ENCODE data around the gene PTCRA.
A peak's percentile ranks its signal among the peaks of the same experiment; 100 is the strongest.
"Not testable (repeated sequence)": the region's sequence is repeated elsewhere in the genome, so short reads cannot be mapped to it uniquely, and the experiment has no call there.

PTCRA gene, protein sequence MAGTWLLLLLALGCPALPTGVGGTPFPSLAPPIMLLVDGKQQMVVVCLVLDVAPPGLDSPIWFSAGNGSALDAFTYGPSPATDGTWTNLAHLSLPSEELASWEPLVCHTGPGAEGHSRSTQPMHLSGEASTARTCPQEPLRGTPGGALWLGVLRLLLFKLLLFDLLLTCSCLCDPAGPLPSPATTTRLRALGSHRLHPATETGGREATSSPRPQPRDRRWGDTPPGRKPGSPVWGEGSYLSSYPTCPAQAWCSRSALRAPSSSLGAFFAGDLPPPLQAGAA

GRCh38 chr6:42915732-42916131, at the start of gene PTCRA:
TSS of gene PTCRA (plus strand) at chr6:42916053. CDS start at chr6:42916070, 17 bp downstream.
- no peak for DNase-seq

DNA sequence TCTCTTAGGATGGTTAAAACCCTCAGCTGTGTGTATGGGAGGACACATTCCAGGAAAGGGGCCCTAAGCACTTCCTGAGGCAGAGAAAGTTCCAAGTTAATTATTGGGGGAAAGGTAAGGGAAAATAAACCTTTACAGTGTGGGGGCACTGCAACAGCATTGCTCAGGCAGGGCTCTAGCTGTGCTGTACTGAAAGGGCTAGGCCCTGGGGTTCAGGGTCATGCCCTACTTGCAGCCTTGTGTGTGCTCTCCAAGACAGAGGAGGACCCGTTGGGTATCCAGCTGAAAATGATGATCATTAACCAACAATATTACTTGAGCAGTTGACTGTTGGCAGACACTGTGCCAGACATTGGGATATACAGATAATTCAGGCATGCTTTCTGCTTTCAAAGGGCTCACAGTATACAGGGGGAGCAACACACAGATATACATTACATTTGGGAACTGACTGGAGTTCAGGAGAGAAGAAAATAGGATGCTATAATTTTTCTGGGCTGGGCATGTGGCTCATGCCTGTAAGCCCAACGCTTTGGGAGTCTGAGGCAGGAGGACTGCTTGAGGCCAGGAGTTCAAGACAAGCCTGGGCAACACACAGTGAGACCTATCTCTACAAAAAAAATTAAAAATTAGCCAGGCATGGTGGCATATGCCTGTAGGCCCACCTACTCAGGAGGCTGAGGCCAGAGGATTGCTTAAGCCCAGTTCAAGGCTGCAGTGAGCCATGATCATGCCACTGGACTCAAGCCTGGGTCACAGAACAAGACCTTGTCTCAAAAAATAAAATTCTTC, 45.5 kb upstream of the PTCRA start:
- no peak for DNase-seq

GRCh38 chr6:42871711-42872110, 44.1 kb upstream of the PTCRA start:
- DNase-seq: no peak

- no peak for DNase-seq
These were observed 42.5 kb upstream of the PTCRA start for GRCh38 chr6:42873313-42873712.

DNA sequence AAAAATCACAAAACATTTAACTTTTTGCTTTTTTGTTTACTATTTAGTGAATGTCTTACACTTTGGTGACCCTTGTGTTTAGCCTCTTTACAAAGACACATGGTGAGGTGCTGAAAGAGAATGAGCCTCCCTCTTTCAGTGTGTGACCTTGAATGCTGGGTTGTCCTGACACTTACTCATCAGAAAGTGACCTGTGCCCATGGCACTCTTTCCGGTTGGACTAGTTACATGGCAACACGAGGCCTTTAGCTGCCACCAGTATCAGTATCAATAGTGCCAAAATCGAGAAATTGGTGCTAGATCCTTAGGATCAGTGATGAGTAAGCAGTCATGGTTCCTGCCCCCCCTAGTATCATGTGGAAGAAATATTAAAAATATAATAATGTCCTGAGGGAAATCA, 38.2 kb upstream of the PTCRA start:
- DNase-seq: no peak

GRCh38 chr6:42879372-42880239, 36.2 kb upstream of the PTCRA start, which contains the start of gene RPL7L1:
TSS of gene RPL7L1 (plus strand) at chr6:42879616. CDS start at chr6:42879911, 295 bp downstream.
- peak; percentile 90 for DNase-seq

GRCh38 chr6:42880240-42880817, 35.5 kb upstream of the PTCRA start:
- DNase-seq: not testable (repeated sequence)

DNA sequence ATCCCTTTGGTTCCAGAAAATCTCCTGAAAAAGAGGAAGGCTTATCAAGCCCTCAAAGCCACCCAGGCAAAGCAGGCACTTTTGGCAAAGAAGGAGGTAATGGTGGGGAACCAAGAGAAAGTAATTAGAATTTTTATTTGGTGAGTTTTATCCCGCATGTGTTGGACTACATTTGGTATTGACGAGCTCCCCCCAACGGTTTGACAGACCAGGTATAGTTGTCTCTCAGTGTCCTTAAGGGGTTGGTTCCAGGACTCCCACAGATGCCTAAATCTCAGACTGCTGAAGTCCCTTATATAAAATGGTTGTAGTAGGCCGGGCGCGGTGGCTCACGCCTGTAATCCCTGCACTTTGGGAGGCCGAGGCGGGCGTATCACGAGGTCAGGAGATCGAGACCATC, 35.0 kb upstream of the PTCRA start:
- peak; percentile 23 for DNase-seq

DNA sequence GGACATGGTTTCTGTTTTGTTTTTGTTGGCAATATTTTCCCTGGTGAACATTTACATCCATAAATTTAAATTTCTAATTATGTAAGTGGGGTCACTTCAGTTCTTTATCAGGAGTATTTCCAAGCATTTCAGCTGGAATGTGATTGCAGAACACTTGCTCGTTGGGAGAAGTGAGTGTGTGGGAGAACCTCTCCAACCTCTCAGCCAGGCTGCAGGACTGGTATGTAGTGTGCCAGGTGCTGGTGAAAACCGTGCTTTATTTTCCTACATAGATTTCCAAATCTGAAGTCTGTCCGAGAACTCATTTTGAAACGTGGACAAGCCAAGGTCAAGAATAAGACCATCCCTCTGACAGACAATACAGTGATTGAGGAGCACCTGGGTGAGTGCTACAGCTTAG, 30.2 kb upstream of the PTCRA start:
- no peak for DNase-seq

- not testable (repeated sequence) for DNase-seq
These were observed 27.7 kb upstream of the PTCRA start for GRCh38 chr6:42888201-42888600.

- DNase-seq: no peak
These were observed 26.0 kb upstream of the PTCRA start for GRCh38 chr6:42889815-42890214.

GRCh38 chr6:42890311-42891198, 25.3 kb upstream of the PTCRA start:
- peak; percentile 91 for DNase-seq

- no peak for DNase-seq
These were observed 24.6 kb upstream of the PTCRA start for GRCh38 chr6:42891199-42891722.

DNA sequence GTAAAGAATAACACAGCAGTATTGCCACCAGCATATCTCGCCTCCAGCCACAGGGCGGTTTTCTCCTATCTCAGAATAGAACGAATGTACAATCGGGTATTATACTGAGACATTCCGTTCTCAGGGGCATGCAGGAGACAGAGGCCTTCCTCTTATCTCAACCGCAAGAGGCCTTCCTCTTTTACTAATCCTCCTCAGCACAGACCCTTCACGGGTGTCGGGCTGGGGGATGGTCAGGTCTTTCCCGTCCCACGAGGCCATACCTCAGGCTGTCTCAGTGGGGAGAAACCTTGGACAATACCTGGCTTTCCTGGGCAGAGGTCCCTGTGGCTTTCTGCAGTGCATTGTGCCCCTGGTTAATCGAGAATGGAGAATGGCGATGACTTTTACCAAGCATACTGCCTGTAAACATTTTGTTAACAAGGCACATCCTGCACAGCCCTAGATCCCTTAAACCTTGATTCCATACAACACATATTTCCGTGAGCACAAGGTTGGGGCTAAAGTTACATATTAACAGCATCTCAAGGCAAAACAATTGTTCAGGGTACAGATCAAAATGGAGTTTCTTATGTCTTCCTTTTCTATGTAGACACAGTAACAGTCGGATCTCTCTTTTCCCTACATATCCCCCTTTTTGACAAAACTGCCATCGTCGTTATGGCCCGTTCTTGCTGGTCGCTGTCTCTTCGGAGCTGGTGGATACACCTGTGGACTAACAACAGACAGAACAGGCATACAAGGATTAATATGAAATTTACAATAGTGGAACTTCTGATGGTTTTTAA, 21.6 kb upstream of the PTCRA start:
- DNase-seq: not testable (repeated sequence)

DNA sequence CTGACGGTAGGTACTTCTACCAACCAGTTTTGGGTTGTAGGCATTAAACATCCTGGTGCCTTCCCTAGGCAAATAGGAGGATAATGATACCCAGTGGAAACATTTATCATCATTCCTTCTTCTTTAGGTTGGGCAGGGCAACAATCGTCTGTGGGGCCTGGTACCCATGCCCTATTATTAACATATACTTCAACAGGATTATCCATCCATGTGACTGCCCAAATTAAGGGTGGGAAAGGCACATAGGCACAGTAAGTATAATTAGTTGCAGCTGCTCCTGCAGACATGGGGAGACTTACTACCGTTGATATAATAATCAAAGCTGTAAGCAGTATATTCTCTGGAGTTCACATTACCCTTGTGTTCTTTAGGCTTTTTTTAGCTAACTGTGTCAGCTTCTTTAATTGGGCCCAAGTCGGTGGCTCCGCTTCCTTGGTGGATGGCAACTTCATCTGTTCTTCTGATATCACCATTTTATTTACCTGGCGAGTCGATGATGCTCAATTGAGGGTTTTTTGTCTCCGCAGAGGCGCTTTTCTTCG, 19.6 kb upstream of the PTCRA start:
- DNase-seq: no peak

- DNase-seq: peak; percentile 81
These were observed 16.9 kb upstream of the PTCRA start for GRCh38 chr6:42898891-42899361.

- DNase-seq: no peak
These were observed 16.0 kb upstream of the PTCRA start for GRCh38 chr6:42899871-42900270.

DNA sequence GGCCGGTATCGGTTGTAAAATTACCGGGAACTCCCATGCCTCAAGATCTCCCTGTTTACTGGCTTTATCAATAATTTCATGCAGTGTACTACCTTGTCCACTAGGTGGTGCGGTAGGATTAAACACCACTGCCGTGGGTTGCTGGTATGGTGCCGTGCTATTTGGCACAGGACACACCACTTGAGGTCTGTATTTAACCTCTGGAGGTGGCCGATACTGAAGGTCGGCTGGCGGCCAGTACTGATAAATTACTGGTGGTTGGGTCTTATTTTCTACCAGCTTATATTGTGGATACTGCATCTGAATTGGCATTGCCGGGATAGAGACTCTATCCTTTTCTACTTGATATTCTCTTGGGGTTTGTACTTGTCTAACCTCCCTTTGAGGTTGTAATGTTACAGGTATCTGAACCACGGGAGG, 14.3 kb upstream of the PTCRA start:
- DNase-seq: peak; percentile 85

DNA sequence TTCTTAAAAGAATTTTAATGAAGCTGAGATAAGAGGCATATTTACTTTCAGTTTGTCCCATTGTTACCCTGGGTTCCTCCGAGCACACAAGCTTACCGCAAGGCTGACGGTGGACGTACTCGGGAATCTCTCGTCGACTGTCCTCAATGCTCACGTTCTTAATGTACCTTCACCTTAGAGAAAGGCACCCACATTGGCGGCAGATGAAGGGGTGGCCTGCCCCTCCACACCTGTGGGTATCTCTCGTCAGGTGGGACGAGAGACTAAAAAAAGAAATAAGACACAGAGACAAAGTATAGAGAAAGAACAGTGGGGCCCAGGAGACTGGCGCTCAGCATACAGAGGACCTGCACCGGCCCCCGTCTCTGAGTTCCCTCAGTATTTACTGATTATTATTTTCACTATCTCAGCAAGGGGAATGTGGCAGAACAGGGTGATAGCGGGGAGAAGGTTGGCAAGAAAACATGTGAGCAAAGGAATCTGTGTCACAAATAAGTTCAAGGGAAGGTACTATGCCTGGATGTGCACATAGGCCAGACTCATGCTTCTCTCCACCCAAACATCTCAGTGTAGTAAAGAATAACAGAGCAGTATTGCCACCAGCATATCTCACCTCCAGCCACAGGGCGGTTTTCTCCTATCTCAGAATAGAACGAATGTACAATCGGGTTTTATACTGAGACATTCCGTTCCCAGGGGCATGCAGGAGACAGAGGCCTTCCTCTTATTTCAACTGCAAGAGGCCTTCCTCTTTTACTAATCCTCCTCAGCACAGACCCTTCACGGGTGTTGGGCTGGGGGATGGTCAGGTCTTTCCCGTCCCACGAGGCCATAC, 13.2 kb upstream of the PTCRA start:
- not testable (repeated sequence) for DNase-seq

Measured in CD4-positive, alpha-beta T cell treated with Interleukin-12 subunit alpha and Interleukin-12 subunit beta, for 1 hour (primary cell).